ENCODE results near the gene NR4A3.

Gene NR4A3

DNA sequence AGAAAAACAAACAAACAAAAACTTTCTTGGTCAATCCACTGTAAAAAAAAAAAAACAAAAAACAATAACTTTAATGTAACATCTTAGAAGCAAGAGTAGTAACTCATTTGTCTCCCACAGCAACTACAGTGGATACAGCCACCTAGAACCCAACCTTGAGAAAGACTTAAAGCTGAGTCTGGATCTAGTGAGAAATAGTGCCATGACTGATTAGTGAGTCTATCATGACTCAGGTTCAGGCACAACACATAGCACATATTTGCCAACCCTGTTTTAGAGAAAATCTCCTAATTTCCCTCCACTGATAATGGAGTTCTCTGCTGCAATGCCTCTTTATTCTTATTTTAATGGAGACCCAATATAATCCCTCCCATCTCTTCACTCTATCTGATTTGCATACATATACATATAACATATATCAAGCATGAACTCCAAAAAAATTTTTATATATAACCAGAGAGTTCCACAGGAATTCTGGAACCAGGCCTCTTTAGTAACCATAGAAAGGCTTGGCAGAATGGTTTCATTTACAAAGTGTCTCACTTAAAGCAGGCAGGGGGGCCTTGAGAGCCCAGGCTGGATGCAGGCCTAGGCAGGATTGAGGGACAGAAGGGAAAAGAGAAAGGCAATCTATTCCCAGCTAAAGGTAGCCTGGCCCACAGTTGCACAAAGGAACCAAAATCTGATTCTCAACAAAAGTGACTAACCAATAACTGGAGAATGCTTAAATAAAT lies 11.9 kb upstream of the NR4A3 start:
- no peak overlapping the region for H3K27ac ChIP-seq (ENCODE audit: low read length)
- no peak overlapping the region for H2AFZ ChIP-seq (ENCODE audit: low read depth, low read length)
- no peaks in the 10 kb centered on the region for H3K36me3 ChIP-seq (ENCODE audit: insufficient read depth, low read length)
- H4K20me1 ChIP-seq (ENCODE audit: insufficient read depth, low read length): no peaks in the 10 kb centered on the region
- no peaks in the 10 kb centered on the region for H3K79me2 ChIP-seq (ENCODE audit: insufficient read depth, low read length)
- H3K9ac ChIP-seq (ENCODE audit: low read depth, low read length): no peak overlapping the region
- no peak for DNase-seq
- no peak overlapping the region for H3K4me2 ChIP-seq (ENCODE audit: insufficient read depth, low read length)
- no peaks in the 10 kb centered on the region for H3K4me1 ChIP-seq (ENCODE audit: insufficient read depth, low read length)
- ATAC-seq (ENCODE audit: insufficient read depth, low read depth): no peak
- TF ChIP-seq, protein P1, sequence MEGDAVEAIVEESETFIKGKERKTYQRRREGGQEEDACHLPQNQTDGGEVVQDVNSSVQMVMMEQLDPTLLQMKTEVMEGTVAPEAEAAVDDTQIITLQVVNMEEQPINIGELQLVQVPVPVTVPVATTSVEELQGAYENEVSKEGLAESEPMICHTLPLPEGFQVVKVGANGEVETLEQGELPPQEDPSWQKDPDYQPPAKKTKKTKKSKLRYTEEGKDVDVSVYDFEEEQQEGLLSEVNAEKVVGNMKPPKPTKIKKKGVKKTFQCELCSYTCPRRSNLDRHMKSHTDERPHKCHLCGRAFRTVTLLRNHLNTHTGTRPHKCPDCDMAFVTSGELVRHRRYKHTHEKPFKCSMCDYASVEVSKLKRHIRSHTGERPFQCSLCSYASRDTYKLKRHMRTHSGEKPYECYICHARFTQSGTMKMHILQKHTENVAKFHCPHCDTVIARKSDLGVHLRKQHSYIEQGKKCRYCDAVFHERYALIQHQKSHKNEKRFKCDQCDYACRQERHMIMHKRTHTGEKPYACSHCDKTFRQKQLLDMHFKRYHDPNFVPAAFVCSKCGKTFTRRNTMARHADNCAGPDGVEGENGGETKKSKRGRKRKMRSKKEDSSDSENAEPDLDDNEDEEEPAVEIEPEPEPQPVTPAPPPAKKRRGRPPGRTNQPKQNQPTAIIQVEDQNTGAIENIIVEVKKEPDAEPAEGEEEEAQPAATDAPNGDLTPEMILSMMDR (IDR thresholded peaks at IDR 0.05; ENCODE audit: borderline replicate concordance, extremely low read depth, low read length, poor library complexity, severe bottlenecking): no peak
- no peak for TF ChIP-seq EZH2 (IDR thresholded peaks at IDR 0.05; ENCODE audit: borderline replicate concordance, low read depth, low read length, severe bottlenecking)
- H3K27me3 ChIP-seq (ENCODE audit: insufficient read depth, low read length, poor library complexity): peaks cover 4% of the 10 kb centered on the region
- no peak overlapping the region for H3K4me3 ChIP-seq (ENCODE audit: low read depth in 1 of 2, low read length in 2 of 2)
- no peaks in the 10 kb centered on the region for H3K9me3 ChIP-seq (ENCODE audit: insufficient read depth, low read length, severe bottlenecking)

DNA sequence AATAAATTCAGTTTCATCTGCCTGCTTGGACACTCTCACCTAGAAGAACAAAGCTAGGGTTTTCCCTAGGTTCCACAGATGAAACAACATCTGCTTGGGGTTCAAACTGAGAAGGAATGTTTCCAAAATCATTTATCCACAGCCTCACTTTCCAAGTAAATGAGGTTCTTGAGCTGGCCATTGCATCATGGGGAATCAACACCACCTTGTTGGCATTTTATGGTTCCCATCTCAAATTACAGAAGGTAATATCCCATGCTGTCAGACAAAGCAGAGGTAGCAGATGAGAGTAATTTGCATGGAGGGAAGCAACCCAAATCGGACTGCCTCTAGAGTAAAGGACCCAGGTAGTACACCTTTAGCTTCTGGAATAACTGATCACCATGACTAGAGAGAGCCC lies 10.5 kb upstream of the NR4A3 start:
- H4K20me1 ChIP-seq (ENCODE audit: insufficient read depth, low read length): no peaks in the 10 kb centered on the region
- H2AFZ ChIP-seq (ENCODE audit: low read depth, low read length): no peak overlapping the region
- no peaks in the 10 kb centered on the region for H3K9me3 ChIP-seq (ENCODE audit: insufficient read depth, low read length, severe bottlenecking)
- peaks cover 4% of the 10 kb centered on the region for H3K27me3 ChIP-seq (ENCODE audit: insufficient read depth, low read length, poor library complexity)
- H3K9ac ChIP-seq (ENCODE audit: low read depth, low read length): no peak overlapping the region
- no peaks in the 10 kb centered on the region for H3K79me2 ChIP-seq (ENCODE audit: insufficient read depth, low read length)
- no peaks in the 10 kb centered on the region for H3K36me3 ChIP-seq (ENCODE audit: insufficient read depth, low read length)
- no peak overlapping the region for H3K4me3 ChIP-seq (ENCODE audit: low read depth in 1 of 2, low read length in 2 of 2)
- ATAC-seq (ENCODE audit: insufficient read depth, low read depth) (no peak), DNase-seq (no peak)
- no peaks in the 10 kb centered on the region for H3K4me1 ChIP-seq (ENCODE audit: insufficient read depth, low read length)
- no peak overlapping the region for H3K4me2 ChIP-seq (ENCODE audit: insufficient read depth, low read length)
- no peak overlapping the region for H3K27ac ChIP-seq (ENCODE audit: low read length)
- TF ChIP-seq, protein P1 (IDR thresholded peaks at IDR 0.05; ENCODE audit: borderline replicate concordance, extremely low read depth, low read length, poor library complexity, severe bottlenecking): no peak
- no peak for TF ChIP-seq EZH2 (IDR thresholded peaks at IDR 0.05; ENCODE audit: borderline replicate concordance, low read depth, low read length, severe bottlenecking)

DNA sequence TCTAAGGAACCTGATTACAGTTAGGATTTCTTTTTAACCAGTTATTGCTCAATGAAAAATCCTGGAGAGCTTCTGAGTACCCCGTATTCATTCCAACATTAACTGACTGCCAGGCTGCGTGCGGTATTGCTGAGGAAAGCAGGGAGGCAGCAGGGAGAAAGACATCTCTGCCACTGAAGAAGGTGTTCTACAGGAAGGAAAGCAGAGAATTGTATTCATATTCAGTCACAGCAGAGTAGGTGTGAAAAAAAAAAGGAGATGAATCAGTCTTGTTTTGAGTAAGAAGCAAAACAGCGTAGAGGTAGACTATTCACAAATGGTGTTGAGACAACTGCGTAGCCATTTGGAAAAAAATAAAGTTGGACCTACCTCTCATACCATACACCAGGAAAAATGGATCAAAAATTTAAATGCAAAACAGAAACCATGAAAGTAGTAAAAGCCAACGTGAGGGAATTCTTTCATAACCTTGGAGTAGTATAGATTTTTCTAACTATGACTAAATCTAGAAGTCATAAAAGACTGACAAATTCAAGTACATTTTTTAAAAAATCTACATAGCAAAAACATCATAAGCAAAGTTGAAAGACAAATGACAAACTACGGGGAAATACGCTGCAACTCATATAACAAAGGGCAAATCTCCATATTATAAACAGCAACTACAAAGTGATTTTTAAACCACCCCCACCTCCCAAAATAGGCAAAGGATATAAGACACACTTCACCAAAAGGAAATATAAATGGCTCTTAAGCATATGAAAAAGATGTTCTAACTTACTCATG lies 9.9 kb upstream of the NR4A3 start:
- no peak for TF ChIP-seq EZH2 (IDR thresholded peaks at IDR 0.05; ENCODE audit: borderline replicate concordance, low read depth, low read length, severe bottlenecking)
- TF ChIP-seq, protein P1 (IDR thresholded peaks at IDR 0.05; ENCODE audit: borderline replicate concordance, extremely low read depth, low read length, poor library complexity, severe bottlenecking): no peak
- H2AFZ ChIP-seq (ENCODE audit: low read depth, low read length): no peak overlapping the region
- H3K27ac ChIP-seq (ENCODE audit: low read length): no peak overlapping the region
- ATAC-seq (ENCODE audit: insufficient read depth, low read depth): no peak
- no peaks in the 10 kb centered on the region for H3K4me1 ChIP-seq (ENCODE audit: insufficient read depth, low read length)
- no peaks in the 10 kb centered on the region for H3K9me3 ChIP-seq (ENCODE audit: insufficient read depth, low read length, severe bottlenecking)
- no peaks in the 10 kb centered on the region for H4K20me1 ChIP-seq (ENCODE audit: insufficient read depth, low read length)
- DNase-seq: no peak
- H3K9ac ChIP-seq (ENCODE audit: low read depth, low read length): no peak overlapping the region
- H3K4me2 ChIP-seq (ENCODE audit: insufficient read depth, low read length): no peak overlapping the region
- no peak overlapping the region for H3K4me3 ChIP-seq (ENCODE audit: low read depth in 1 of 2, low read length in 2 of 2)
- H3K79me2 ChIP-seq (ENCODE audit: insufficient read depth, low read length): no peaks in the 10 kb centered on the region
- H3K27me3 ChIP-seq (ENCODE audit: insufficient read depth, low read length, poor library complexity): peaks cover 4% of the 10 kb centered on the region
- H3K36me3 ChIP-seq (ENCODE audit: insufficient read depth, low read length): no peaks in the 10 kb centered on the region

All from DND-41 (cell line).